D721Med (cell line): ENCODE results near the gene SEC16B.
A peak's percentile ranks its signal among the peaks of the same experiment; 100 is the strongest.

Experiments
- DNase-seq: peaks from one replicate; pipeline ENCODE4 v3.0.0; 2011; ENCODE audit warnings: low spot score; ENCODE audit not compliant: insufficient read length
- FAIRE-seq: peaks from 2 replicates; lab custom pipeline; 2011; peaks lifted over from hg19 to GRCh38; lab: Jason Lieb, UNC
- CTCF ChIP-seq: IDR thresholded peaks from 2 replicates; pipeline ENCODE4 v1.5.1; 2012; ENCODE audit warnings: mild to moderate bottlenecking, control low read depth; ENCODE audit not compliant: insufficient read depth; ENCODE audit errors: missing control alignments

Gene SEC16B

DNA sequence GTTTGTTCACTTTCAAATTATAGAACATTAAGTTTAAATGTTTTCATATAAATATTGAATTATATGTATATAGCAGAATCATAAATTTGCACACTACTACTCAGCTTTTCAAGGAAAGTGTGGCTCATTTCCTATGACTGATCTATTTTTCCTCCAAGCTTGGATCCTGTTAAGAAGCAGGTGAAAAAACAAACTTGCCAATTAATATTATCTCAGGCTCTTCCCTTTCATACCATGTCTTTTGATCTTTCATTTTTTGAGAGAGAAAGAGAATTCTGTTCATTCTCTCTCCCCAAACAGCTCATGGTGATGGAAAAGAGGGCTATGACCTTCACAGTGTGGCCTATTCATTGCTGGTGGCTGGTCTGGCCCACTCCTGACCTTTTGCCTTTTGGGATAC lies 43.7 kb downstream of the SEC16B start:
- TF ChIP-seq CTCF = no peak
- FAIRE-seq = no peak
- DNase-seq = no peak

- DNase-seq (no peak), FAIRE-seq (peak; percentile 88)
- no peak for TF ChIP-seq CTCF
Observed at GRCh38 chr1:177925006-177925405, 44.9 kb downstream of the SEC16B start.

DNA sequence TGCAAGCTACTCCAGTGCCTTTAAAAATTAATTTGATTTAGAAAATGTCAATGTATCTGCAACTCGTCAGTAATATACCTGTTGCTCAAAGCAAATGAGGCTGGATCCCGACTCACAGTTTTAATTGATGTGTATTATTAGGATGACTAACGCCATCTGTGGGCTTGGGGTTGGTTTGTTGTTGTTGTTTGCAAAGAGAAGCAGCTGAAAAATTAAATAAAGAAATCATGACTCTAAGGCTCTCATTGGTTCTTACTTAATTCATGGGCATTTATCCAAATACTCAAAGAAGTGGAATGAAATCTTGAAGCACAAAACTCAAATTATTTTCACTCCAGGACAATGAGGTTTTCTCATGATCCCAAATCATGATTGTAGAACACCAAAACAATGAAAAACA lies 46.4 kb downstream of the SEC16B start:
- no peak for TF ChIP-seq CTCF
- no peak for DNase-seq
- FAIRE-seq = peak; percentile 29

DNA sequence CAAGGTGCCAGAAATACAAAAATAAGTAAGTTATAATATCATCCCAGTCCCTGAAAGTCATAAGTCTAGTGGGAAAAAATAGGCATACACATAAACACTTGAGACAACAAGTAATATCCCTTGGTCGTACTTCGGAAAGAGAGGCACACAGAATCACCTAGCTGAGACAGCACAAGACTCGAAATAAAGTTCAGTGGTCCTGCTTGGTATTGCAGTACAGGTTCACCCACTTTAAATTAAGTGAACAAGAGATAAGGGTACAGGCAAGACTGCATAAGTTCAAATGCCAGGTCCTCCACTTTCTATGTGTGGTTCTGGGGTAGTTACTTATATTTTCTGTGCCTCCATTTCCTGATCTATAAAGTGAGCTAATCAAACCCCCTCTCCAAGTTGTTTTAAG lies 47.6 kb downstream of the SEC16B start:
- FAIRE-seq (no peak), DNase-seq (no peak)
- no peak for TF ChIP-seq CTCF

DNA sequence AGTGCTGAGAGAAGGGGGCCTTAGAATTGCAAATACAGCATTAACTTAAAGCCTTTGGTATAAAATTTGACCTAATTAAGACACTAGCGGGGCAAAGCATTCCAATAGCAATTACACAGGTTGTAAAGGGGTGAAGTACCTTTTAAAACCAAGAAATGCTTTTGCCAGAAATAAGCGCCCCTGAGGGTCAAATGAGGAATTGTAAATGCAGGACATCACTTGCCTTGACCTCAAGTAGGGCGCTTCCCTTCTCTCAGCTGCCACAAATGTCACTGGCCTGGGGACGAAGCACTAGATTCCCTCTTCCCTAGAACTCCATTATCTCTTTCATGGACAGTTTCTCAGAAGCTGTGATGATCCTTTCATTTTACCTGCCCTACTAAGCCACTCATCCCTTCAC lies 48.3 kb downstream of the SEC16B start:
- no peak for TF ChIP-seq CTCF
- DNase-seq (no peak), FAIRE-seq (no peak)

DNA sequence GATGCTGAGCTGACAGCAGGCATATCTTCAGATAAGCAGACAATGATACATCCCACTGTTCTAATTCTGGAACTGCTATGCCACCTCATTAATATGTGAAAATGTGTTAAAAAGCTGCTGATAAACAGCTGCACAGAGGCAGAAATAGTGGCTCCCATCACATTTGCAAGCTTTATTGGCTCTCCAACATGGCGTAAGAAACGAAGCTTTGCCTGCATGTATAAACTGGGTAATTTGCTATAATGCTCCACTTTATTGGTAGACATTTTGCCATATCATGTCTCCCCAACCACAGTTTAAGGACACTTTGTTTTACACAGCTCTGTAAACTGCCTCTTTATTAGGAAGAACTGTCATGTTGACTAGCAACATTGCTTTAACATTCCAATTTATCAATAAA lies 49.8 kb downstream of the SEC16B start:
- no peak for TF ChIP-seq CTCF
- FAIRE-seq = peak; percentile 11
- DNase-seq = no peak

GRCh38 chr1:177915641-177916040 lies 54.2 kb downstream of the SEC16B start:
- FAIRE-seq (no peak), DNase-seq (no peak)
- TF ChIP-seq CTCF = no peak
